Liver (tissue), 9 donors: ENCODE measurements around the gene ZNF143. TPM values are rescaled to one million over a fixed set of nuclear protein-coding genes. Genes with fewer than 3 reads are reported as not detected.

Source experiments
- DNase-seq: peaks from one replicate; pipeline ENCODE4 v3.0.0-alpha.2; 2017; ENCODE audit warnings: low spot score
- H3K27ac ChIP-seq, 2 donors: one replicate each; pipeline ENCODE4 v1.7.0; 2013; ENCODE audit warnings: inconsistent platforms in 2 of 2, low read length in 2 of 2, control low read depth in 1 of 2, low read depth in 1 of 2, mild to moderate bottlenecking in 1 of 2
- H3K27me3 ChIP-seq, 4 donors: one replicate each; pipeline versions ENCODE4 v1.6.1 to v1.7.0; 2013; ENCODE audit warnings: low read length in 3 of 4, inconsistent platforms in 1 of 4, mild to moderate bottlenecking in 1 of 4, moderate library complexity in 1 of 4; ENCODE audit not compliant: control insufficient read depth in 4 of 4, insufficient read depth in 4 of 4
- H3K36me3 ChIP-seq, 4 donors: one replicate each; pipeline versions ENCODE4 v1.6.1 to v1.7.0; 2013; ENCODE audit warnings: low read length in 3 of 4, mild to moderate bottlenecking in 3 of 4, low read depth in 1 of 4, moderate library complexity in 1 of 4; ENCODE audit not compliant: control insufficient read depth in 4 of 4, insufficient read depth in 3 of 4
- H3K4me1 ChIP-seq, 4 donors: one replicate each; pipeline versions ENCODE4 v1.6.1 to v1.7.0; 2013; ENCODE audit warnings: low read length in 3 of 4, mild to moderate bottlenecking in 3 of 4, moderate library complexity in 1 of 4; ENCODE audit not compliant: control insufficient read depth in 4 of 4, insufficient read depth in 4 of 4
- H3K4me3 ChIP-seq, 3 donors: one replicate each; pipeline versions ENCODE4 v1.6.1 to v1.7.0; 2013; ENCODE audit warnings: low read length in 3 of 3, control low read depth in 1 of 3, low read depth in 1 of 3, mild to moderate bottlenecking in 1 of 3
- H3K9ac ChIP-seq, 2 donors: one replicate each; pipeline ENCODE4 v1.7.0; 2013; ENCODE audit warnings: low read length in 2 of 2, mild to moderate bottlenecking in 2 of 2, moderate library complexity in 2 of 2, control low read depth in 1 of 2, low read depth in 1 of 2
- H3K9me3 ChIP-seq, 4 donors: one replicate each; pipeline versions ENCODE4 v1.6.1 to v1.7.0; 2013; ENCODE audit warnings: low read length in 3 of 4; ENCODE audit not compliant: control insufficient read depth in 4 of 4
- ATF3 ChIP-seq: IDR thresholded peaks from 2 replicates; pipeline ENCODE4 v1.6.1; 2016; ENCODE audit warnings: antibody characterized with exemption
- EGR1 ChIP-seq, 2 donors: IDR thresholded peaks; 2 replicates each; pipeline ENCODE4 v1.6.1; 2016 to 2018; ENCODE audit warnings: antibody characterized with exemption in 2 of 2, low read depth in 2 of 2
- FOXA1 ChIP-seq: IDR thresholded peaks from 2 replicates; pipeline ENCODE4 v1.6.1; 2016; ENCODE audit warnings: antibody characterized with exemption
- FOXA2 ChIP-seq: IDR thresholded peaks from 2 replicates; pipeline ENCODE4 v1.6.1; 2016; ENCODE audit warnings: antibody characterized with exemption
- HNF4A ChIP-seq, 2 donors: conservative IDR thresholded peaks; 2 replicates each; pipeline ENCODE4 v1.6.1; 2016; ENCODE audit warnings: antibody characterized with exemption in 2 of 2, mild to moderate bottlenecking in 2 of 2
- JUND ChIP-seq, 2 donors: IDR thresholded peaks; 2 replicates each; pipeline ENCODE4 v1.6.1; 2016; ENCODE audit warnings: antibody characterized with exemption in 2 of 2
- MAX ChIP-seq: IDR thresholded peaks from 2 replicates; pipeline ENCODE4 v1.6.1; 2016; ENCODE audit warnings: antibody characterized with exemption
- NR2F2 ChIP-seq: IDR thresholded peaks from 2 replicates; pipeline ENCODE4 v1.6.1; 2016; ENCODE audit warnings: antibody characterized with exemption
- RAD21 ChIP-seq, 2 donors: IDR thresholded peaks; 2 replicates each; pipeline ENCODE4 v1.6.1; 2016; ENCODE audit warnings: antibody characterized with exemption in 2 of 2, mild to moderate bottlenecking in 2 of 2
- REST ChIP-seq: IDR thresholded peaks from 2 replicates; pipeline ENCODE4 v1.6.1; 2016; ENCODE audit warnings: antibody characterized with exemption, mild to moderate bottlenecking
- TAF1 ChIP-seq: conservative IDR thresholded peaks from 2 replicates; pipeline ENCODE4 v1.6.1; 2016; ENCODE audit warnings: antibody characterized with exemption, mild to moderate bottlenecking
- WGBS: extraction: QIAGEN DNeasy Blood & Tissue Kit; methylation state at CpG from one replicate; pipeline ENCODE4 v1.1.7; 2013; 5-methylcytosine and 5-hydroxymethylcytosine counted together
- polyA plus RNA-seq, 2 donors: library from polyadenylated mRNA; stranded (reverse) in 1 of 2; unstranded in 1 of 2; fragments of 200-250 nt in 1 of 2; fragments of >200 nt in 1 of 2; fragmentation: Nextera tagmentation in 1 of 2; extraction: Ambion mirVana in 1 of 2; gene quantifications; one replicate each; pipeline versions ENCODE4 v1.2.1 to v1.2.3, GENCODE V29; 2013 to 2015
- total RNA-seq, 2 donors: library from RNA; depleted of rRNA; stranded (reverse); fragments of >200 nt; gene quantifications; one replicate each; pipeline ENCODE4 v1.2.3, GENCODE V29; 2014
- donor health status: healthy.
- donor health status: healthy.
- donor health status: healthy.
- donor health status: healthy.
- donor health status: healthy.

Gene ZNF143
- total and polyA plus RNA-seq, 4 donors = 4.3 to 20.4 (median 12.2) TPM

- H3K4me3 ChIP-seq = no peak overlapping the region
- peak overlapping the region in 1 of 2 donors; percentile 64 for H3K9ac ChIP-seq
- DNase-seq = no peak
- H3K36me3 ChIP-seq = no peaks in the 10 kb centered on the region
- TF ChIP-seq MAX (no peak), TAF1 (no peak), HNF4A (conservative IDR thresholded peaks at IDR 0.05) (no peak), NR2F2 (no peak), EGR1 (IDR thresholded peaks at IDR 0.05; ENCODE audit: low read depth in 2 of 2) (no peak), FOXA1 (no peak), JUND (IDR thresholded peaks at IDR 0.05) (no peak), ATF3 (no peak)
- WGBS = 72% methylated on average over 5 of the region's 5 CpGs
- peak overlapping the region; percentile 91 to 94 for H3K27ac ChIP-seq
- H3K4me1 ChIP-seq = peaks cover 3 to 45% (median 14%) of the 10 kb centered on the region in 4 donors
- H3K27me3 ChIP-seq = no peaks in the 10 kb centered on the region
- no peaks in the 10 kb centered on the region for H3K9me3 ChIP-seq
These were observed 108.9 kb downstream of the ZNF143 start for GRCh38 chr11:9569588-9570164.

- no peaks in the 10 kb centered on the region for H3K9me3 ChIP-seq
- 57% methylated on average over 9 of the region's 9 CpGs for WGBS
- no peak for TF ChIP-seq REST
- no peak for TF ChIP-seq JUND (IDR thresholded peaks at IDR 0.05)
- TF ChIP-seq NR2F2 = no peak
- TF ChIP-seq FOXA2 = no peak
- TF ChIP-seq HNF4A (conservative IDR thresholded peaks at IDR 0.05) = no peak
- H3K4me1 ChIP-seq = peaks cover 3 to 45% (median 14%) of the 10 kb centered on the region in 4 donors
- H3K4me3 ChIP-seq = no peak overlapping the region
- no peak for DNase-seq
- H3K36me3 ChIP-seq = no peaks in the 10 kb centered on the region
- H3K27me3 ChIP-seq = no peaks in the 10 kb centered on the region
- H3K9ac ChIP-seq = no peak overlapping the region
- peak overlapping the region; percentile 91 to 94 for H3K27ac ChIP-seq
These were observed 109.7 kb downstream of the ZNF143 start for GRCh38 chr11:9570313-9571025.

GRCh38 chr11:9571071-9571762 lies 110.4 kb downstream of the ZNF143 start:
- WGBS = 95% methylated on average over 8 of the region's 8 CpGs
- Histone ChIP-seq H3K4me3 (no peak overlapping the region), H3K27ac (peak overlapping the region; percentile 91 to 98), H3K4me1 (peaks cover 3 to 39% (median 13%) of the 10 kb centered on the region in 4 donors), H3K27me3 (no peaks in the 10 kb centered on the region), H3K9ac (no peak overlapping the region), H3K9me3 (no peaks in the 10 kb centered on the region), H3K36me3 (no peaks in the 10 kb centered on the region)
- TF ChIP-seq TAF1 (no peak), HNF4A (conservative IDR thresholded peaks at IDR 0.05) (no peak), RAD21 (IDR thresholded peaks at IDR 0.05) (no peak), REST (no peak)
- no peak for DNase-seq
